Right renal cortex interstitium (tissue), 3 donors: ENCODE measurements around the gene DLEC1. TPM values are rescaled to one million over a fixed set of nuclear protein-coding genes. Genes with fewer than 3 reads are reported as not detected.
"Not testable (repeated sequence)": the region's sequence is repeated elsewhere in the genome, so short reads cannot be mapped to it uniquely, and the experiment has no call there.

Experiments used
- DNase-seq, 3 donors: peaks; one replicate each; pipeline ENCODE4 v3.0.0-alpha.2; 2013; ENCODE audit warnings: low read depth in 3 of 3, low spot score in 2 of 3
- polyA plus RNA-seq, 3 donors: library from polyadenylated mRNA; unstranded; fragments of 120-200 nt; gene quantifications; one replicate each; pipeline ENCODE4 v1.2.1, GENCODE V29; 2013; ENCODE audit not compliant: insufficient read length in 3 of 3

Gene DLEC1
- polyA plus RNA-seq, 3 donors = 0.55 to 0.75 (median 0.69) TPM

DNA sequence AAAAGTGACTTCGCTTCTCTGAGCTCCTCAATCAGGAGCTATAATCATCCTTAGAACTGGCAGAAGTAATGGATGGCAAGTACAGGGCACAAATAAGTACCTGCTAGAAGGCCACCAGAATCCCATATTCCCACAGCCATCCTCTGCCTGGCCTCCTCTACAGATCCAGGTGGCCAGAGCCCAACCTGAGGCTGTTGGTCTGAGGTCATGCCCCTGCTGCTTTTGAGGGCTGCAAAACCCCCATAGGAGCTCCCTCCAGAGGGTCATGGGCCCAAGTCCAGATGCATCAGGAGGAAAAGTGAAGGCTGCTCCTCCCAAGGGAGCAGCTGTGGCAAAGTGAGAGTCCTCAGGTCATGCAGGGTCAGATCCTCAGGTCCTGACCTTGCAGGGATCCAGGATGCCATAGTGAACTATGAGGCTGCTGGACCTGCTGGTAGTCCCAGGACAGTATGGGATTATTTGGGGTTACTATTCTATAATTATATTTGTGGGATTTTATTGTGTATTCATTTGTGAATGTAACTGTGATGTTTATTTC, 6.6 kb upstream of the DLEC1 start:
- DNase-seq = no peak

DNA sequence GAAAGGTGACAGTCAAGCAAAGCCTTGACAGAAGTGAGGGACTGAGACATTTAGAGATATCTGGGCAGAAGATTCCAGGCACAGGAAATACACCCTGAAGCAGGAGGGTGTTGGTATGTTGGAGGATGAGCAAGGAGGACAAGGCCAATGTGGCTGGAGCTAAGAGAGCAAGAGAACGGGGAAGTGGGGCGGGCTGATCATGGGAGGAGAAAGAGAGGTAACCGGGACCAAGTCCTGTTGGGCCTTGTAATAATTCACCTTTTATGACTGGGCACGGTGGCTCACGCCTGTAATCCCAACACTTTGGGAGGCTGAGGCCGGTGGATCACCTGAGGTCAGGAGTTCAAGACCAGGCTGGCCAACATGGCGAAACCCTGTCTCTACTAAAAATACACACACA, 5.4 kb upstream of the DLEC1 start:
- not testable (repeated sequence) for DNase-seq

DNA sequence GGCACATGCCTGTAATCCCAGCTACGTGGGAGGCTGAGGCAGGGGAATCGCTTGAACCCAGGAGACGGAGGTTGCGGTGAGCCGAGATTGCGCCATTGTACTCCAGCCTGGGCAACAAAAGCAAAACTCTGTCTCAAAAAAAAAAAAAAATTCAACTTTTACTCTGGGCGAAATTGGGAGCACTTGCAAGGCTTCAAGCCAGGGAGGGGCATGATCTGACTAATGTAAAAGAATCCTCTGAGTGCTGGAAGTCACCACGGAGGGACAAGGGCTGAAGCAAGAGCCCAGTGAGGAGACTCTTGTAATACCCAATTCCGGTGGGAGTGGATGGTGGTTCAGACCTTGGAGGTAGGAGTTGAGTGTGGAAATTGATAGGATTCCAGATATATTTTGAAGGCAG, 4.7 kb upstream of the DLEC1 start:
- not testable (repeated sequence) for DNase-seq

DNA sequence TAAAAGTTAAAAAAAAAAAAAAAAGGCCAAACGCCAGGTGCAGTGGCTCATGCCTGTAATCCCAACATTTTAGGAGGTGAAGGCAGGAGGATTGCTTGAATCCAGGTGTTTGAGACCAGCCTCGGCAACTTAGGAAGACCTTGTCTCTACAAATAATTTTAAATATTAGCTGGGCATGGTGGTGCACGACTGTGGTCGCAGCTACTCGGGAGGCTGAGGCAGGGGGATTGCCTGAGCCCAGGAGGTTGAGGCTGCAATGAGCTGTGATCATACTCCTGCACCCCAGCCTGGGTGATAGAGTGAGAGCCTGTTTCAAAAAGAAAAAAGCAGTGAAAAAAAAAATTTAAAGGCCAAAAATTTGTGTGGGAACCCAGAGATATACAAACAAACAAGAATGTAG, 2.7 kb upstream of the DLEC1 start:
- DNase-seq = no peak

DNA sequence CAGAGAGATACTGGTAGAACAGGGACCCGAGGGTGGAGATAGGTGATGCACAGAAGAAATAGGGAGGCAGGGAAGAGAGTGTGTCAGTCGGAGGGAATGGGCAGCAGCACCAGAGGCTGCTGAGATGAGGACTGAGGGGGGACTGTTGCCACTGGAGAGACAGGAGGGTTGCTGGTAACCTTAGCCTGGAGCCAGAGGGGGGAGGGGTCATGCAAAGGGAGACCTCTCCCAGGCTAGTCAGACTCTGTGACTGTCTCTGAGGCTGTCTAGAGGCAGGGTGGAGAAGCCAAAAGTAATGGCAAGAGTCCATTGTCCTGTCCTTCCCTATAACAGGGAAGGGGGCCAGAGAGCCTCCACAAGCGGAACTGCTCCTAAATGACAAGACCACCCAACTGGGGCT, 2.1 kb upstream of the DLEC1 start:
- no peak for DNase-seq

DNA sequence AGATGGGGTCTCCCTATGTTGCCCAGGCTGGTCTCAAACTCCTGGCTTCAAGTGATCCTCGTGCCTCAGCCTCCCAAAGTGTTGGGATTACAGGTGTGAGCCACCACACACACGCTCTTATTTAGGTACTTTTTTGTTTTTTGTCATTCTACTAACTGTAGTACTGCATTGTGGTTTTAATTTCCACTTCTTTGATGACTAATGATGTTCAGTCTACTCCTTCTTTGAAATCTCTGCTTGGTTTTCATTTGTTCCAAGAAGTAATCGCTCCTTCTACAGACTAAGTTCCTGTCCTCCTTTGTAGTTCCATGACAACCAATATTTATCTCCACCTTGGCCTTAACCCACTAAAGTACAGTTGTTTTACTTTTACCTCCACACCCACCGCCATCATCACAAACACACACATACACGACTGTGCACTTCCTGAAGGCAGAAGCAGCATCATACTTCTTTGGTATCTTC, 529 bp upstream of the DLEC1 start:
- no peak for DNase-seq

DNA sequence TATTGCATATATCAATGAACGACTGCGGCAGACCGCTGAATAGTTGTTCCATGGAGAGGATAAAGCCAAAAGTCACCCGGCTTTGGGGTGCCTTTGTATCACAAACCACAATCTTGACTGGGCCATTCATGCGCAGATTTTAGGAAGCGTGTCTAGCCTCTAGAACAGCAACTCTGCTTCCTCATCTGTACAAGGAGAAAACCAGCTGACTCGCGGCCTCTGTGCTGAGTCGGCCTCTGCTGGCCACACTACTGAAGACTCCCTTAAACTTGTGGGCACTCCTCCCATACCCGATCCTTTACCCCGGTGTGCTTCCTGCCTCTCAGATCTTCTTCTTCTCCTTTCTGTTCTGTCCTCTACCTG, 872 bp downstream of the DLEC1 start:
- DNase-seq = peak in 1 of 3 donors; percentile 30

DNA sequence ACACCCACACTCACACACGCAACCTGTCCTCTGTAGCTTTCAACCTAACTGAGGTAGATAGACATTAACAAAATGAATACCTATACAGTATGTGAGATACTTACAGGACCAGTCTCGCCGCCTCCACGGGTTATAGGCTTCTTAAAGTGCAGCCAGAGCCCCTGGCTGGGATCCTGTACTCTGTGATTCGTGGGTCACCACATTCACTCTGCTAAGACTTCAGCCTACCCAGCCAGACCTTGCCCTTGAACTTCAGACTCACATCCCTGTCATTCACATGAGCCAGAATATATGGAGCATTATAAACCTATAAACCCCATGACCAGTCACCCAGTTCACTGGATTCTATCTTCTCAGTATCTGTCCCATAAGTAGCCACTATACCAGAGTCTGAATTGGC, 1.4 kb downstream of the DLEC1 start:
- no peak for DNase-seq

DNA sequence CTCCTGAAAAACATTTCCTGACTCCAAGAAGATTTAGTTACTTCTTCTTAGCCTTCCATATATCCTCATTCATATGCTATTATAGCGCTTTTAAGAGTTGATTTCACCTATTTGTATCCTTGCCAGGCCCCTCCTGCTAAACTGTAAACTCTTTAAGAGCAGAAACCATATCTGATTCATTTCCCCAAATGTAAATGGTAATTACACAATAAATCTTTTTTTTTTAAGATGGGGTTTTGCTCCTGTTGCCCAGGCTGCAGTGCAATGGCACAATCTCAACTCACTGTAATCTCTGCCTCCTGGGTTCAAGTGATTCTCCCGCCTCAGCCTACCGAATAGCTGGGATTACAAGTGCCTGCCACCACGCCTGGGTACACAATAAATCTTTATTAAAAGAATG, 4.5 kb downstream of the DLEC1 start:
- no peak for DNase-seq

DNA sequence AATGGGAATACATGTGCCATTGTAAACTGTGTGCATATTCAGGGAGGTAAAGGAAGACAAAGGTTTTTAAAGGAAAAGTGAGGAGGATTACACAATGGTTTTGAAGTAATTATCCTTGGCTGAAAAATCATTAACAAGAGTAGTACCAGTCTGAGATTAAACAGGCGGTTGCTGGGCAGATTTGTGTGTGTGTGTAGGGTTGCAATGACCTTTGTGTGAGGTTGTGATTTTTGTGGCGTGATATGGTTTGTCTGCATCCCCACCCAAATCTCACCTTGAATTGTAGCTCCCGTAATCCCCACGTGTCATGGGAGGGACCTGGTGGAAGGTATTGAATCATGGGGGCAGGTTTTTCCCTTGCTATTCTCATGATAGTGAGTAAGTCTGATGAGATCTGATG, 7.0 kb downstream of the DLEC1 start:
- no peak for DNase-seq

DNA sequence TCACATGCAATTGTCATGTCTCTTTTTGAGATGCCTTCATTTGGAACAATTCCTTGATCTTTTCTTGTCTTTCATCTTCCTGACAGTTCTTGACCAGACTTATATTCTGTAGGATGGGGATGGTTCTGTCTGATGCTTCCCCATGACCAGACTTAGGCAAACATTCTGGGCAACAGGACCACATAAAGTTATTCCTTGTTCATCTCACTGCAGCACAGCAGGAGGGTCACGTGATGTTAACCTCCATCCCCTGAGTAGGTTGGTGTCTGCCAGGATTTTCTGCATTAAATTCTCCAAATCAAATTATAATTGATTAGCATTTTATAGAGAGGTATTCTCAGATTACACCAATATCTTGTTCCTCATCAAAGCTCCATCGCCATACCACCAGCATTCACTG, 7.8 kb downstream of the DLEC1 start:
- no peak for DNase-seq

DNA sequence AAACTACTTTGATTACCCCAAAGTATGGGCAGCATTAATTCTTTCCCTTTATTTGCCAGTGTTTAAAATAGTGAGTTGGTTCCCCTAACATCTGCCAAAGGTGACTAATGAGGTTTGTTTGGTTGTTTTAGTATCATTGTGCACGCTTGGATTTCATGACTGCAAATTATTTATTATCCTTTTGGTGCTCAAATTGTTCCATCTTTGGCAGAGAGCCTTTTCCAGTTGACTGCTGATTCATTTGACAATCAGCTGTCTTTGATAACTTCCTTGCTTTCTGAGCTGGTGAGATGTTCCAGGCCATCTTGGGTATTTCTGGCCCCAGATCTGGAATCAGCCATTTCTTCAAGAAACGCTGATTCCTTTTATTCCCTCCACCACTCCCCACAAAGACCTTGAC, 8.9 kb downstream of the DLEC1 start:
- DNase-seq = no peak

DNA sequence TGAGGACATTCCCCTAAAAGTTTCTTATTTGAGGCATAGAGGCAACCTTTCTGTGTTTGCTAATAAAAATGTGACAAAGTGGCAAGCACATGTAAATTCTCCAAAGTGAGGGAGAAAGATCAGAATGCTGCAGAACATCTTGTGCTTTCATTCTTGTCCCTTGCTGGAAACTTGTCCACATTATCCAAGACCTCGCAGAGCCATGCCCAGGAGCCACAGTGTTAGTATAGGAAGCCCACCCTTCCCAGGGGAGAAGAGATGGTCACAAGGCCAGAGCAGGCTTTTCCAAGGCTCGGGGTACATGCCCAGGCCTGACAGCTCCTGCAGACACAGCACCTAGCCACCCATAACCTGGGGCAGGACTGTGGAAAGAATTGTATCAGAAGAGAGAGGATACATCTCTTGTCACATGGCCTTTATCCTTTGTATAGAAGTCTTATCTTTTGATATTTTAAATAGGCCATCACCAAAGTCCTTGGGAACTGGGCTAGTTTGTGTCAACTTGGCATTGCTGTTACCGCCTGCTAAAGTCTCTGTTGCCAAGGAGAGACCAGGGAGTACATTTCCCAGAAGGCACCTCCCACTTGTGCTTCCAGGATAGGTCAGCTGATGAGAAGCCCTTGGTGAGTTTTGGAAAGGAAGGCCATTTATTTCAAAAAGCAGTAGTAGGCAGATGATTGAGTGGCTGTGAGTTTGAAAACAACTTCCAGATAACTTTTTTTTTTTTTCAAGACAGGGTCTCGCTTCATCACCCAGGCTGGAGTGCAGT, 10.5 kb downstream of the DLEC1 start:
- no peak for DNase-seq

DNA sequence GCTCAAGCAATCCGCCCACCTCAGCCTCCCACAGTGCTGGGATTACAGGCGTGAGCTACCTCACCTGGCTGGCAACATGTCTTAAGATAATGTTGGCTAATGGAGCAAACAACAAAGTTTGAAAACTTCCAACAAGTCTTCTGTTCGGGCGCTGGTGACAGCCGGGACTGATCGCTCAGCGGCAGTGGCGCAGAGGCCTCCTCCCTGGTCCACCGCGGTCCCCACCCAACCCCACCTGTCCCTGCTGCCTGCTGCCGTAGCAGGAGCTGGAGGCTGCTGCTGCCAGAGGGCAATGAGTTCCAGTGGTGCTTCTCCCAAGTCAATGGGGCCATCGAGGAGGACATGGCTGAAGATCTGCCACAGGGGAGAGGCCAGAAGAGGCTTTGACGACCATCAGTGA, 12.1 kb downstream of the DLEC1 start:
- DNase-seq = no peak

DNA sequence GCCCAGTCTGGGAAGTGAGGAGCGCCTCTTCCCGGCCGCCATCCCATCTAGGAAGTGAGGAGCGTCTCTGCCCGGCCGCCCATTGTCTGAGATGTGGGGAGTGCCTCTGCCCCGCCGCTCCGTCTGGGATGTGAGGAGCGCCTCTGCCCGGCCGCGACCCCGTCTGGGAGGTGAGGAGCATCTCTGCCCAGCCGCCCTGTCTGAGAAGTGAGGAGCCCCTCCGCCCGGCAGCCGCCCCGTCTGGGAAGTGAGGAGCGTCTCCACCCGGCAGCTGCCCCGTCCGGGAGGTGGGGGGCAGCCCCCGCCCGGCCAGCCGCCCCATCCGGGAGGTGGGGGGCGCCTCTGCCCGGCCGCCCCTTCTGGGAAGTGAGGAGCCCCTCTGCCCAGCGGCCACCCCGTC, 14.3 kb downstream of the DLEC1 start:
- DNase-seq = not testable (repeated sequence)

DNA sequence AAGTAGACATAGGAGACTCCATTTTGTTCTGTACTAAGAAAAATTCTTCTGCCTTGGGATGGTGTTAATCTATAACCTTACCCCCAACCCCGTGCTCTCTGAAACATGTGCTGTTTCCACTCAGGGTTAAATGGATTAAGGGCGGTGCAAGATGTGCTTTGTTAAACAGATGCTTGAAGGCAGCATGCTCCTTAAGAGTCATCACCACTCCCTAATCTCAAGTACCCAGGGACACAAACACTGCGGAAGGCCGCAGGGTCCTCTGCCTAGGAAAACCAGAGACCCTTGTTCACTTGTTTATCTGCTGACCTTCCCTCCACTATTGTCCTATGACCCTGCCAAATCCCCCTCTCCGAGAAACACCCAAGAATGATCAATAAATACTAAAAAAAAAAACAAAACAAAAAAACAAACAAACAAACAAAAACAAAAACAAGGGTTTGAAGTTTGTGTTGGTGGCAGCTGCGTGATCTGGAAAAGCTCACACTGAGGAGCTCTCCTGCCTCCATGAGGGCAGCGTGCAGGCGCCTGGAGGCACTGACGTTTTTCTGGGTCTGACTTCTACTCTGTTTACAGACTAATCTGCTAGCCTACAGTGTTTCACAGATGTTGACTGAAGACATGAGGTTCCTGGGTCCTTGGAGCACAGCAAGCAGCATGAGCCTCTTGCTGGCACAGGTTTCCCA, 14.9 kb downstream of the DLEC1 start:
- not testable (repeated sequence) for DNase-seq

DNA sequence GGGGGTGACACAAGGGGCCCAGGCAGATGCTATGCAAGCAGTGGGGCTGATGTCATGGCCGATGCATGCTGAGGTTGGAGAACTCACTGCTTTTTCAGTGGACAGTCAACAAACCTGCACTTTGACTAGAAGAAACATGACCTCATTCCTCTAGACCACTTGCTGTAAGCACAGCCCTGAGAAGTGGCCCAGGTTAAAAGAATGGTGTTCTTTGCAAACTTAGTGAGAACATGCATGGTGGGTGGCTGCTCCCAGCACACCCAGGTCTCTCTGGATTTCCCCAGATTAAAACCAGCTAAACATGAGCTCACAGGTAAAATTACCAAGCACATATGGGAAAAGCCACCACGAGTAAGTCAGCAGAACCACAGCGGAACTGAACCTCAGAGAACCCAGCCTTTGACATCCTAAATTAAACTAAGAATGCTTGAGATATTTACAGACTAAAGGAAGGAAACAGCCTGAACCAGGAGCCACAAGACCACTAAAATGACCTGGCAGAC, 15.5 kb downstream of the DLEC1 start:
- DNase-seq = no peak

DNA sequence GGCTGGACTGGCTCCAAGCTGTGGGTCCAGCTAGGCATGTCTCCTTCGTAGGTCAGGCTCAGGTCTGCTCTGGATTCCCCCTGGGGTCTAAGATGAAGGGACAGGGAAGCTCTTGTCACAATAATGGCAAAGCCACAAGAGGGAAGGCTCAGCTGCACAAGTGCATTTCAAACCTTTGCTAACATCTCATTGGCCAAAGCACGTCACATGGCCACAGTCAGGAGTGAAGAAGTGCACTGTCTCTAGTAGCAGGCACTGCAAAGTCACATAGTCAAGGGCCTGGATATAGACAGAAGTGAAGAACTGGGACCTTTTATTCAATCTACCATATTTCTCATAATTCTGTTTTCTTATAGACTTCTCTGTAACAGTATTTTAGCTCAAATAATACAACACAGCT, 20.1 kb downstream of the DLEC1 start:
- no peak for DNase-seq

DNA sequence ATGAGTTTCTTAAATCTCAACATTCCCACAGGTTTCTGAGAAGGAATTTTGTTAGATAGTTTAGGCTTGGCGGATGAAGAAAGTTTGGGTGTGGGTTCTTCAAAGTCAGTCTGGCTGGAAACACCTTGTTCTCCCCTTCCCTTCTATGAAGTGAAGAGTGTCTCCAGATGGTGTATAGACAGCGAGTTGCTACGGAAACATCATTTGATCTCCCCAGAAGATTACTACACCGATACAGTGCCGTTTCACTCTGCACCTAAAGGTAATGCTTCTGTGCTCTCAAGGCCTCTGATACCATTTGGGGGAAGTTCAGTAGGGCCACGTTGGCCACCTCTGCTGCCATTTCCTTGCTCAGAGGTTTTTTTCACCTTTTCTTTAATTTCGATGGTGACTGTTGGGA, 20.6 kb downstream of the DLEC1 start:
- DNase-seq = no peak

DNA sequence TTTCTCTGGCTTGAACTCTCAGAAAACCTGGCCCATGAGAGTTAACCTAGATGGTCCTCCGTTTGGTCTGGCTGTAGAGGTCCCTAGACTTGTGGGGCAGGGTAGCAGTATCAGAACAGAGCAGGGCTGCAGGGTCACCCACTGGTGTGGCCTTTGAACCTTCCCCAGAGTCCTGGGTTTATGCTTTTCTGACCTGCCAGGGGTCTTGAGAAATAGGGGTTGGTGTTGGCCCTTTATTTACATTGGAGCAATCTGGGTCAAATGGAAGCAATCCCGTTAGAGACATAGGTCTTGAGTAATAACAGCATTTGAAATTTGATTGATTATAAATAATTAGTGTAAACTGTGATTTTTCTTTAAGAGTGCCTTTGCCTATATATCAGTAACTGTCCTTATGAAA, 23.8 kb downstream of the DLEC1 start:
- DNase-seq = no peak

DNA sequence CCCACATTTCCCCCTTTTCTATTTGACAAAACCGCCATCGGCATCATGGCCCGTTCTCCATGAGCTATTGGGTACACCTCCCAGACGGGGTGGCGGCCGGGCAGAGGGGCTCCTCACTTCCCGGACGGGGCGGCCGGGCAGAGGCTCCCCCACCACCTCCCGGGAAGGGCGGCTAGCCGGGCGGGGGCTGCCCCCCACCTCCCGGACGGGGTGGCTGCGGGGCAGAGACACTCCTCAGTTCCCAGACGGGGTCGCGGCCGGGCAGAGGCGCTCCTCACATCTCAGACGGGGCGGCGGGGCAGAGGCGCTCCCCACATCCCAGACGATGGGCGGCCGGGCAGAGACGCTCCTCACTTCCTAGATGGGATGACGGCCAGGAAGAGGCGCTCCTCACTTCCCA, 25.4 kb downstream of the DLEC1 start:
- DNase-seq = not testable (repeated sequence)
